Adrenal gland (tissue), 5 donors: Measurements from ENCODE around the gene VPS18.

ENCODE experiments used
- POLR2A ChIP-seq, 2 donors: fragments of 450-650 bp; IDR thresholded peaks; one replicate each; pipeline ENCODE4 v1.6.1; 2017; ENCODE audit warnings: antibody characterized with exemption in 2 of 2, mild to moderate bottlenecking in 2 of 2, moderate library complexity in 1 of 2
- TF ChIP-seq, protein P1 (sequence below), 6 experiments: fragments of 450-650 bp in 4 of 6; fragments of 200-600 bp in 2 of 6; sonication (generic) in 1 of 6; IDR thresholded peaks; 1 replicate in 5 of 6; 2 replicates in 1 of 6; pipeline versions ENCODE4 v1.5.1 to v1.8.0; 2016 to 2021; ENCODE audit warnings: antibody characterized with exemption in 6 of 6, mild to moderate bottlenecking in 2 of 6, moderate library complexity in 1 of 6
- donor health status: DM: no; HTN: no; CAD: no.

- TF ChIP-seq, protein P1, sequence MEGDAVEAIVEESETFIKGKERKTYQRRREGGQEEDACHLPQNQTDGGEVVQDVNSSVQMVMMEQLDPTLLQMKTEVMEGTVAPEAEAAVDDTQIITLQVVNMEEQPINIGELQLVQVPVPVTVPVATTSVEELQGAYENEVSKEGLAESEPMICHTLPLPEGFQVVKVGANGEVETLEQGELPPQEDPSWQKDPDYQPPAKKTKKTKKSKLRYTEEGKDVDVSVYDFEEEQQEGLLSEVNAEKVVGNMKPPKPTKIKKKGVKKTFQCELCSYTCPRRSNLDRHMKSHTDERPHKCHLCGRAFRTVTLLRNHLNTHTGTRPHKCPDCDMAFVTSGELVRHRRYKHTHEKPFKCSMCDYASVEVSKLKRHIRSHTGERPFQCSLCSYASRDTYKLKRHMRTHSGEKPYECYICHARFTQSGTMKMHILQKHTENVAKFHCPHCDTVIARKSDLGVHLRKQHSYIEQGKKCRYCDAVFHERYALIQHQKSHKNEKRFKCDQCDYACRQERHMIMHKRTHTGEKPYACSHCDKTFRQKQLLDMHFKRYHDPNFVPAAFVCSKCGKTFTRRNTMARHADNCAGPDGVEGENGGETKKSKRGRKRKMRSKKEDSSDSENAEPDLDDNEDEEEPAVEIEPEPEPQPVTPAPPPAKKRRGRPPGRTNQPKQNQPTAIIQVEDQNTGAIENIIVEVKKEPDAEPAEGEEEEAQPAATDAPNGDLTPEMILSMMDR (IDR thresholded peaks at IDR 0.05): no peak
- no peak for TF ChIP-seq POLR2A (IDR thresholded peaks at IDR 0.05)
Measured at GRCh38 chr15:40889112-40889511, 5.1 kb upstream of the VPS18 start.
